Vagina (tissue), 2 donors: ENCODE results near the gene AACS. TPM values are rescaled to one million over a fixed set of nuclear protein-coding genes. Genes with fewer than 3 reads are reported as not detected.

ENCODE experiments used
- DNase-seq, 2 donors: peaks; one replicate each; pipeline ENCODE4 v3.0.0-alpha.2; 2017; ENCODE audit errors: extremely low spot score in 2 of 2
- H3K27ac ChIP-seq: fragments of 200-600 bp; sonication (generic); one replicate; pipeline ENCODE4 v1.5.1; 2019
- H3K27me3 ChIP-seq: fragments of 200-600 bp; sonication (generic); one replicate; pipeline ENCODE4 v1.5.1; 2019
- H3K36me3 ChIP-seq, 2 donors: fragments of 200-600 bp; sonication (generic); one replicate each; pipeline ENCODE4 v1.5.1; 2017 to 2019
- H3K4me1 ChIP-seq: fragments of 200-600 bp; sonication (generic); one replicate; pipeline ENCODE4 v1.5.1; 2019
- H3K4me3 ChIP-seq, 2 donors: fragments of 200-600 bp; sonication (generic); 1 replicate in 1 of 2; 2 replicates in 1 of 2; pipeline ENCODE4 v1.5.1; 2016 to 2019
- H3K9me3 ChIP-seq: fragments of 200-600 bp; sonication (generic); one replicate; pipeline ENCODE4 v1.5.1; 2019
- CTCF ChIP-seq, 3 experiments: fragments of 450-650 bp in 2 of 3; fragments of 200-600 bp in 1 of 3; sonication (generic) in 1 of 3; IDR thresholded peaks; one replicate each; pipeline ENCODE4 v1.5.1; 2017 to 2019; ENCODE audit warnings: antibody characterized with exemption in 3 of 3, mild to moderate bottlenecking in 2 of 3, moderate library complexity in 2 of 3
- POLR2A ChIP-seq, 2 donors: fragments of 450-650 bp; IDR thresholded peaks; one replicate each; pipeline ENCODE4 v1.6.1; 2017; ENCODE audit warnings: antibody characterized with exemption in 2 of 2, mild to moderate bottlenecking in 2 of 2, moderate library complexity in 2 of 2
- POLR2AphosphoS5 ChIP-seq, 2 donors: sonication (generic); formaldehyde crosslinking; IDR thresholded peaks; one replicate each; pipeline ENCODE4 v1.9.0; 2017; ENCODE audit warnings: antibody characterized with exemption in 2 of 2, mild to moderate bottlenecking in 2 of 2, low read depth in 1 of 2; ENCODE audit not compliant: insufficient read depth in 1 of 2
- intact Hi-C: fragments of 100-400 bp; cut with DNase I; formaldehyde crosslinking; loops from one replicate; pipeline ENCODE4 v1.15.1; 2023
- total RNA-seq: library from RNA; depleted of rRNA; stranded (reverse); fragments of >200 nt; gene quantifications from one replicate; pipeline ENCODE4 v1.2.3, GENCODE V29; 2016

AACS gene
- total RNA-seq, 1 donor from 2014 or later = 22.3 TPM

GRCh38 chr12:125172231-125172850 is 107.1 kb downstream of the AACS start:
- Histone ChIP-seq H3K4me1 (no peaks in the 10 kb centered on the region), H3K27me3 (peaks cover 3% of the 10 kb centered on the region), H3K4me3 (no peak overlapping the region), H3K36me3 (no peaks in the 10 kb centered on the region), H3K9me3 (no peaks in the 10 kb centered on the region), H3K27ac (no peak overlapping the region)
- DNase-seq = no peak
- intact Hi-C loops = no loop called here
- TF ChIP-seq CTCF (IDR thresholded peaks at IDR 0.05) = no peak
- TF ChIP-seq POLR2AphosphoS5 (IDR thresholded peaks at IDR 0.05; ENCODE audit: insufficient read depth in 1 of 2, low read depth in 1 of 2) = no peak
- TF ChIP-seq POLR2A (IDR thresholded peaks at IDR 0.05) = no peak

GRCh38 chr12:125175576-125175975 is 110.3 kb downstream of the AACS start:
- Histone ChIP-seq H3K27me3 (peaks cover 3% of the 10 kb centered on the region), H3K27ac (no peak overlapping the region), H3K9me3 (no peaks in the 10 kb centered on the region), H3K4me3 (no peak overlapping the region), H3K4me1 (no peaks in the 10 kb centered on the region), H3K36me3 (no peaks in the 10 kb centered on the region)
- TF ChIP-seq CTCF (IDR thresholded peaks at IDR 0.05) (no peak), POLR2AphosphoS5 (IDR thresholded peaks at IDR 0.05; ENCODE audit: insufficient read depth in 1 of 2, low read depth in 1 of 2) (no peak), POLR2A (IDR thresholded peaks at IDR 0.05) (no peak)
- no peak for DNase-seq
- intact Hi-C loops = no loop called here

- intact Hi-C loops = no loop called here
- no peak for TF ChIP-seq CTCF (IDR thresholded peaks at IDR 0.05)
- TF ChIP-seq POLR2AphosphoS5 (IDR thresholded peaks at IDR 0.05; ENCODE audit: insufficient read depth in 1 of 2, low read depth in 1 of 2) = no peak
- no peak for TF ChIP-seq POLR2A (IDR thresholded peaks at IDR 0.05)
- Histone ChIP-seq H3K4me3 (no peak overlapping the region), H3K36me3 (no peaks in the 10 kb centered on the region), H3K4me1 (peaks cover 1% of the 10 kb centered on the region), H3K27ac (no peak overlapping the region), H3K9me3 (no peaks in the 10 kb centered on the region), H3K27me3 (peaks cover 3% of the 10 kb centered on the region)
- no peak for DNase-seq
Measured at GRCh38 chr12:125178222-125178621, 113.0 kb downstream of the AACS start.

- TF ChIP-seq POLR2A (IDR thresholded peaks at IDR 0.05) (no peak), CTCF (IDR thresholded peaks at IDR 0.05) (no peak), POLR2AphosphoS5 (IDR thresholded peaks at IDR 0.05; ENCODE audit: insufficient read depth in 1 of 2, low read depth in 1 of 2) (no peak)
- intact Hi-C loops = no loop called here
- H3K27ac ChIP-seq = no peak overlapping the region
- peaks cover 3% of the 10 kb centered on the region for H3K27me3 ChIP-seq
- H3K9me3 ChIP-seq = no peaks in the 10 kb centered on the region
- DNase-seq = no peak
- peaks cover 9% of the 10 kb centered on the region for H3K4me1 ChIP-seq
- H3K36me3 ChIP-seq = no peaks in the 10 kb centered on the region
- no peak overlapping the region for H3K4me3 ChIP-seq
Measured at GRCh38 chr12:125180144-125180543, 114.9 kb downstream of the AACS start.

GRCh38 chr12:125181107-125181506 is 115.9 kb downstream of the AACS start:
- Histone ChIP-seq H3K36me3 (no peaks in the 10 kb centered on the region), H3K27ac (no peak overlapping the region), H3K9me3 (no peaks in the 10 kb centered on the region), H3K27me3 (peaks cover 3% of the 10 kb centered on the region), H3K4me3 (no peak overlapping the region), H3K4me1 (peaks cover 17% of the 10 kb centered on the region)
- DNase-seq = no peak
- intact Hi-C loops = no loop called here
- TF ChIP-seq POLR2A (IDR thresholded peaks at IDR 0.05) = no peak
- no peak for TF ChIP-seq POLR2AphosphoS5 (IDR thresholded peaks at IDR 0.05; ENCODE audit: insufficient read depth in 1 of 2, low read depth in 1 of 2)
- no peak for TF ChIP-seq CTCF (IDR thresholded peaks at IDR 0.05)
